Eye (tissue), 1 donor: ENCODE results near the gene NDUFS6.

ENCODE experiments used
- DNase-seq: peaks from one replicate; pipeline ENCODE4 v3.0.0-alpha.2; 2015

NDUFS6 gene

DNA sequence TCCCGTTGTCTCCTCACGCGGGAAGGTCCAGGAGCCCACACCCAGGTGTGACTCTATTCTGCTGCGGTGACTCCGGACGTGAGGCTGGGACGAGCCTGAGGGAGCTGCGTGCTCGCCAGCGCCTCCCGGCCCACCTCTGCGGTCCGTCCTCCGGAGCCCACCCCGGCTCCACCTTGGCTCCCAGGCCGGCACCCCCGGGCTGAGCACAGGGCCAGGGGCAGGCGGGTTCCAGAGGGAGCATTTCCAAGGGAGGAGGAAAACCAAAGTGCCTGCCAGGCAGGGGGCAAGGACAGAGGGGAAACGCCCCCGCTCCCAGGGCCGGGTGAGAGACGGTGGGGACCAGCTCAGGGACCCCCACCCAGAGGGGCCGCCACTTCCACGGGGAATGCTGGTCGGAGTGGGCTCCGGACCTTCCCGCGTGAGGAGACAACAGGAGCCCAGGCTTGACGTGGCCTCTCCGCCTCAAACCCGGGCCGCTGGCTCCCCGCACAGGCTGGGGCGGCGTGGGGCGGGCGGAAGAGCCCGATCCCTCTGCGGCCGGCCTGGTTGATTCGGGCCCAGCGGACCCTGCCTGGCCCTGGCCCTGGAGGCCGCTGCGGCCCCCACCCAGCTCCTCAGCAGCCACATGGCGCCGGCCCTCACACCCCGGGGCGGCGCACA is 55.5 kb downstream of the NDUFS6 start:
- no peak for DNase-seq

DNA sequence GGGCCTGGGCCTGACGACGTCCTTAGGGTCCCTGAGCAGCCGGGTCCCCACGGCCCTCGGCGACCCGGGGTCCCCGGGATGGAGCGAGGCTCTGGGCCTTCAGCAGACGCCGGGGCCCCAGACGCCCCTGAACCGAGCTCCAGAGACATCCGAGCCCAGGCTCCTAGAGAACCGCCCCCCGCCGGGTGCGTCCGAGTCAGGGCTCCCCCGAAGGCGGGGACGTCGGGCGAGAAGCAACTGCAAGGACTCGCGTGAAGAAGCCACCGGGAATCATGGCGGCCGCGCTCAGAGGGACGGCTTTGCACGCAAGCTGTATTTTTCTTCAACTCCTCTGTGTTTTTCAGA is 56.0 kb downstream of the NDUFS6 start:
- DNase-seq, result no peak

DNA sequence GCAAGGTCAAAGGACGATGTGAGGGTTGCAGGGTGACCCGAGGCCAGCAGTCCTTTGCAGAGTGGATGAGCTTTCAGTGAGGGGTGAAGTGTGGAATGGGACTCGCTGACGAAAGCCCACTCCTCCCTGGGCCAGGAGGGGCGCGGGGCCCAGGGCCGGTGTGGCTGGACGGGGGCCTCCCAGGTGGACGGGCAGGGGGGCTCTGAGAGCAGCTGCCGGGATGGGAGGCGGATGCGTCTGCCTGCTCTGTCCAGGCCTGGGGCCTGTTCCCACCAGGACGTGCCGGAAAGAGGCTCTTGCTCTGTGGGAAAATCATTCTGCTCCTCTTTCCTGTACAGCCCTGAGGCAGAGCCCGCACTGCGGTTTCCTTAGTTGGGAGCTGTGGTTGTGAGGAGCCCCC is 57.2 kb downstream of the NDUFS6 start:
- DNase-seq, result no peak

DNA sequence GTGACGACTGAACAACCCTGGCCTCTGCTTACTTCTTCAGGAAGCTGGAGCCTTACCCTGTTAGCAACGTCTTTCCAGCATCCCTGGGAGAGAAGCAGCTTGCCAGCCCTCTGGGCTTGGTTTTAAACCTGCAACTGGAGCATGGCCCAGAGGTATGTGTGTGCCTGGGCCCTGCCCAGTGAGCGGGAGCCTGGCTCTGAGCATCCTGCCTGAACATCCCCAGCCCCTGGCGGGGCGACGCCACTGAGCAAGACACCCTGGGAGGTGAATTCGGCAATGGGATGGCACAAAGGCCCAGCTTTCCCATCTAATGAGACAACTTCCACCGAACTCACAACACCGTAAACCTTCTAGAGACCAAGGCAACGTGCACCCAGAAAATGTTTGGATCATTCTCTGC is 57.9 kb downstream of the NDUFS6 start:
- DNase-seq, result no peak

DNA sequence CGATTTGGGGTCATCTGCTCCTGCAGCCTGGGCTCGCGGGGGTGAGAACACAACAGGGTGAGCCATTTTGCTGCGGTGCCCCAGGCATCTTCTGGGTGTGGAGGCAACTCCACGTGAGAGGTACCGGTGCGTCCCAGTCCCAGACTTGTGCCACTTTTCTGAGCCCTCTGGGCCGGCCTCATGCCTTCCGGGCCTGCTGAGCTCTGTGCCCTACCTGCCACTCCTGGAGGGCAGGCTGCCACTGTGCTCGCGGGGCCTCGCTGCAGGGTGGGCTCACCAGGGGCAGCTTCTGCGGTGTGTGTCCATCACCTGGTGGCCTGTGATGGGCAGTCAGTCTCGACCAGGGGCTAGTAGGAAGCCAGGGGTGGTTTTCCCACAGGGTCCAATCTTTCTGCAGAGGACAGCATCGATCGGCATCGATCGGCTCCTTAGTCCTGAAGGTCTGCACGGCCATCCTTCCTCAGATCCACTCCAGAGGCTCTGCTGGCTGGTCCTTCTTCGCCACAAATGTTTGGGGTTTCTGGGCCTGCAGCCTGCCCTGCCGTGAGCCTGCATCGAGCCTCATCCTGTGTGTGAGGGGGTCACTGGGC is 58.9 kb downstream of the NDUFS6 start:
- no peak for DNase-seq

DNA sequence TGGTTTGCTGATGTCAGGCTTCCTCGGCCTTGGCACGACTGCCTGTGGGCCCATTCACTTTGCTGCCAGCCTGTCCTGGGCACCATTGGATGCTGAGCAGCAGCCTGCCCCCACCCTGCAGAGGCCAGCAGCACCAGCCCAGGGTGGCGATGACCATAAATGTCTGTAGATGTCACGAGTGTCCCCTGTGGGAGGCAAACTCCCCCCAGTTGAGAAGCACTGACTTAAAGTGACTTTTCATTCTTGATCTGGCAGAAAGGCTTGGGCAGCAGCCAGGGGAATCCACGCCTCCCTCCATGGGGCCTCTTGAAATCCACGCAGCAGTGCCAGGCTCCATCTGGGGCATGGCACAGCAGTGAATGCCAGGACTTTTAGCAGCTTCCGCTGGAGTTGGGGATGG is 59.7 kb downstream of the NDUFS6 start:
- DNase-seq, result no peak

DNA sequence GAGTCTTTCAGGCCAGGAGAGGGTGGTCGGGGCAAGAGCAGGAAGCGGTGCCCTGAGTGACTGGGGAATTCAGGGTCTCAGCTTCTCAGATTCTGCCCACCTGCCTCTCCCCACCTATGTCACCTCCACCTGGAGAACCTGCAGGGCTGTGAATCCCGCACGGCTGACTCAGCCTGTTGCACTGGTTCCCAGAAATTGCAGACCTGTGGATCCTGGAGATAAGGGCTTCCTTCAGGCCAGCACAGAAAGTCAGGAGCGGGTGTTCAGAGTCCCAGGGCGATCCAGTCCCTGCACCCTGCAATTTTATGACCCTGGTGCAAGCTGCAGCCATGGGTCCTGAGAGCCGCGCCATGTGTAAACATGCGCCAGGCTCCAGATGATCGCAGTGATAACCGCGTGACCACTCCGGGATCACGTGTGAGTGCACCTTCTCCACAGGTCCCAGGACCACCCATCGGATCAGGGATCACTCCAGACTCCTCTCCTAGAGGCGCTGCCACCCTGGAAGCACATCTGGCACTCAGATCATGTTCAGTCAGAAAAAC is 63.8 kb downstream of the NDUFS6 start:
- DNase-seq, result no peak

DNA sequence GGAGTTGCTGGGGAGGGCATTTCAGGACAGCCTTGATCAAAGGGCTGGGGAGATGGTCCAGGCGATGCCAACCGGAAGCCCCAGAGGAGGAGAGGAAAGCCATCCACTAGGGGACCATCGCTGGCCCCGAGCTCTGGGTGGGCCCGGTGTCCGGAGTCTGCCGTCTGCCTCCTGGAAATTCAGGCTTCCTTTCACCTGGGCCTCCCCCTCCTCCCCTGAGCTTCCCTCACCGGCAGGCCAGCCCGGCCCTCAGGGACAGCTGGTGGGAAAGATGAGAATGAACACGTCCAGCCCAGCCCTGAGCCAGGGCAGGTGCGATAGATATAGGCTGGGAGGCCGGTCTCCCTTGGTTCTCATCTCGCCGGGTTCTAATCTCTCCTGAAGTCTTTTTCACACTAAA is 64.3 kb downstream of the NDUFS6 start:
- no peak for DNase-seq
